ENCODE results near the gene RNASE8. TPM values are rescaled to one million over a fixed set of nuclear protein-coding genes. Genes with fewer than 3 reads are reported as not detected.

The RNASE8 gene
- total and polyA plus RNA-seq, 2 of the 4 experiments (the other 2 are of a cell fraction) = not detected

DNA sequence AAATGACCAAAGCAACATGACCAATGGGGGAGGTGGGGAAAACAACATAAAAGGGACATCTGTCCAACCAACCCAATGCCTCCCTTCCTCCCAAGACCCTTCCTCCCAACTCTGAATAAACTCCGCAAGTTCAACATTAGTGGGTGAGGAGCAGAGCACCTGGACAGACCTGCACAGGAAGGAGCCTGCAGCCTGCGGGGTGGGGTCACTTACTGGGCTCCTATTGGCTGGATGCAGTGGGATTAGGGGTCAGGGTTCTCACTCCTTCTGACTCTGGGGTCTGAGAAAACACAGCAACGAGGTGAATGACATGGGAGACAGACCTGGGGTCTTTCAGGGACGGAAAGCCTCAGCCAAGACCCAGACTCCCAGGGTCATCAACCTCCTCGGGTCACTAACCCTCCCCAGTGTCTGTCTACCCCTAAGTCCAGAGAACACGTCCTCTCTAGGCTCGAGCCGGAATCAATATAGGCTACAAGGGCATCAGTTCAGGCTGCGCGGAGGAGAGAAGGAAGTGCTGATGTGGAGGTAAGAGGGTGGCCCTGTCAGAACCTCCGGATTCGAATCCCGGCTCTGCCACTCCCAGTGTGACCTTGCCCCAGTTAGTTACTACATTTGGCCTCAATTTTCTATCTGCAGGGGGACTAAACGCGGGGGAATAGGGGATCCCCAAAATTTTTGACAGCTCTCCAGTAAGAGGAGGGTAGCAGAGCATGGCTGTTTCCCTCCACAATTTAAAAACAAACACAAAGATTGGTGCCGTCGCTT is 33.6 kb upstream of the RNASE8 start:
- no peak overlapping the region for H3K4ac ChIP-seq (ENCODE audit: low read depth, low read length)
- no peak overlapping the region for H3K56ac ChIP-seq (ENCODE audit: extremely low read depth, insufficient read depth, low read length)
- WGBS, 2 experiments (ENCODE audit: extremely low coverage in 2 of 2, insufficient read length in 1 of 2) = no CpG with 5 or more reads among the region's 17 CpGs
- in situ Hi-C loops (cut with MboI; ENCODE audit: low sequenced_read_pairs) (no loop called here), dilution Hi-C loops (cut with HindIII; ENCODE audit: low sequenced_read_pairs, unreplicated experiment) (no loop called here), intact Hi-C loops (cut with micrococcal nuclease) (no loop called here)
- no peak overlapping the region for H3K18ac ChIP-seq (ENCODE audit: low read depth, low read length)
- H2AK5ac ChIP-seq (ENCODE audit: low read depth, low read length) = no peak overlapping the region
- H3K9me1 ChIP-seq (ENCODE audit: insufficient read depth, low read length) = no peaks in the 10 kb centered on the region
- ATAC-seq (ENCODE audit: low read depth) = no peak
- ChIA-PET POLR2A (ENCODE audit: unreplicated experiment) (no interaction called here), CTCF (interaction anchor here (0.6 to 1.2 kb wide), 2 partner anchors 9 kb away, joined by 3 to 4 read pairs; no protein-coding TSS in a partner anchor)
- H4K5ac ChIP-seq (ENCODE audit: low read depth, low read length) = no peak overlapping the region
- no peak overlapping the region for H3K14ac ChIP-seq (replicated peaks; ENCODE audit: low read depth, low read length)
- no peak overlapping the region for H4K8ac ChIP-seq (ENCODE audit: low read depth in 2 of 2, low read length in 2 of 2)
- H2BK15ac ChIP-seq (ENCODE audit: low read depth, low read length) = no peak overlapping the region
- peak overlapping the region; percentile 65; the same call in 1 of the 2 replicates for H3K4me2 ChIP-seq (ENCODE audit: low read depth, low read length)
- H4K20me1 ChIP-seq (ENCODE audit: insufficient read depth, low read length) = no peaks in the 10 kb centered on the region
- H3K9ac ChIP-seq (ENCODE audit: low read depth, low read length) = no peak overlapping the region
- H2AK9ac ChIP-seq (replicated peaks; ENCODE audit: low read depth, low read length, poor library complexity) = no peak overlapping the region
- no TSS peak for BruUV-seq (replicated peaks)
- H3K27me3 ChIP-seq (ENCODE audit: control insufficient read depth, insufficient read depth, low read length) = peaks cover 61% of the 10 kb centered on the region
- H2BK20ac ChIP-seq (ENCODE audit: low read depth, low read length) = no peak overlapping the region
- H3K23ac ChIP-seq (ENCODE audit: low read depth, low read length) = no peak overlapping the region
- DNase-seq = no peak
- no peak overlapping the region for H2BK5ac ChIP-seq (ENCODE audit: low read depth, low read length, poor library complexity, severe bottlenecking)
- H4K91ac ChIP-seq (ENCODE audit: insufficient read depth, low read depth, low read length) = no peak overlapping the region
- no peaks in the 10 kb centered on the region for H3K9me3 ChIP-seq (ENCODE audit: control insufficient read depth, insufficient read depth, low read length)
- H3K4me3 ChIP-seq (ENCODE audit: insufficient read depth, low read depth, low read length) = peak overlapping the region; percentile 36; the same call in 1 of the 2 replicates
- no peaks in the 10 kb centered on the region for H3K36me3 ChIP-seq (ENCODE audit: control insufficient read depth, insufficient read depth, low read length)
- H3K4me1 ChIP-seq (ENCODE audit: control insufficient read depth, insufficient read depth, low read length) = no peaks in the 10 kb centered on the region
- H3K27ac ChIP-seq (ENCODE audit: insufficient read depth, low read length) = no peak overlapping the region
- H2BK120ac ChIP-seq (ENCODE audit: low read depth, low read length) = no peak overlapping the region
- peak overlapping the region; percentile 87 for H2AFZ ChIP-seq (replicated peaks; ENCODE audit: low read length, poor library complexity)
- H3K79me1 ChIP-seq (ENCODE audit: low read depth in 1 of 2, low read length in 2 of 2) = no peaks in the 10 kb centered on the region
- TF ChIP-seq CHD1 (IDR thresholded peaks at IDR 0.05; ENCODE audit: low read depth, low read length) (no peak), NFE2L2 (IDR thresholded peaks at IDR 0.05; ENCODE audit: low read depth, low read length) (no peak), POLR2A (IDR thresholded peaks at IDR 0.05; ENCODE audit: low read depth, low read length) (no peak), RFX5 (IDR thresholded peaks at IDR 0.05; ENCODE audit: low read depth, low read length) (no peak), MXI1 (IDR thresholded peaks at IDR 0.05; ENCODE audit: borderline replicate concordance, low read depth, low read length) (no peak), SMC3 (IDR thresholded peaks at IDR 0.05; ENCODE audit: low read depth, low read length) (no peak), RAD21 (IDR thresholded peaks at IDR 0.05; ENCODE audit: low read length) (no peak), MAZ (IDR thresholded peaks at IDR 0.05; ENCODE audit: borderline replicate concordance, low read depth, low read length) (no peak), FOS (IDR thresholded peaks at IDR 0.05; ENCODE audit: low read depth, low read length) (no peak), CEBPB (IDR thresholded peaks at IDR 0.05; ENCODE audit: low read depth, low read length) (no peak), MAFK (IDR thresholded peaks at IDR 0.05; ENCODE audit: low read depth, low read length) (no peak), BHLHE40 (IDR thresholded peaks at IDR 0.05; ENCODE audit: low read depth, low read length) (no peak), RCOR1 (IDR thresholded peaks at IDR 0.05; ENCODE audit: insufficient replicate concordance, low read length) (no peak)
- TF ChIP-seq, protein P1, sequence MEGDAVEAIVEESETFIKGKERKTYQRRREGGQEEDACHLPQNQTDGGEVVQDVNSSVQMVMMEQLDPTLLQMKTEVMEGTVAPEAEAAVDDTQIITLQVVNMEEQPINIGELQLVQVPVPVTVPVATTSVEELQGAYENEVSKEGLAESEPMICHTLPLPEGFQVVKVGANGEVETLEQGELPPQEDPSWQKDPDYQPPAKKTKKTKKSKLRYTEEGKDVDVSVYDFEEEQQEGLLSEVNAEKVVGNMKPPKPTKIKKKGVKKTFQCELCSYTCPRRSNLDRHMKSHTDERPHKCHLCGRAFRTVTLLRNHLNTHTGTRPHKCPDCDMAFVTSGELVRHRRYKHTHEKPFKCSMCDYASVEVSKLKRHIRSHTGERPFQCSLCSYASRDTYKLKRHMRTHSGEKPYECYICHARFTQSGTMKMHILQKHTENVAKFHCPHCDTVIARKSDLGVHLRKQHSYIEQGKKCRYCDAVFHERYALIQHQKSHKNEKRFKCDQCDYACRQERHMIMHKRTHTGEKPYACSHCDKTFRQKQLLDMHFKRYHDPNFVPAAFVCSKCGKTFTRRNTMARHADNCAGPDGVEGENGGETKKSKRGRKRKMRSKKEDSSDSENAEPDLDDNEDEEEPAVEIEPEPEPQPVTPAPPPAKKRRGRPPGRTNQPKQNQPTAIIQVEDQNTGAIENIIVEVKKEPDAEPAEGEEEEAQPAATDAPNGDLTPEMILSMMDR (conservative IDR thresholded peaks at IDR 0.05; ENCODE audit: low read depth, low read length) = no peak
- TF ChIP-seq, protein P2, sequence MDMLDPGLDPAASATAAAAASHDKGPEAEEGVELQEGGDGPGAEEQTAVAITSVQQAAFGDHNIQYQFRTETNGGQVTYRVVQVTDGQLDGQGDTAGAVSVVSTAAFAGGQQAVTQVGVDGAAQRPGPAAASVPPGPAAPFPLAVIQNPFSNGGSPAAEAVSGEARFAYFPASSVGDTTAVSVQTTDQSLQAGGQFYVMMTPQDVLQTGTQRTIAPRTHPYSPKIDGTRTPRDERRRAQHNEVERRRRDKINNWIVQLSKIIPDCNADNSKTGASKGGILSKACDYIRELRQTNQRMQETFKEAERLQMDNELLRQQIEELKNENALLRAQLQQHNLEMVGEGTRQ (IDR thresholded peaks at IDR 0.05; ENCODE audit: low read depth, low read length) = no peak
